ENCODE results near the gene SOWAHA. TPM values are rescaled to one million over a fixed set of nuclear protein-coding genes. Genes with fewer than 3 reads are reported as not detected.
"Not testable (repeated sequence)": the region's sequence is repeated elsewhere in the genome, so short reads cannot be mapped to it uniquely, and the experiment has no call there.

Gene SOWAHA
- polyA plus RNA-seq, 1 donor from 2014 or later, result 23.4 TPM

GRCh38 chr5:132806804-132807162 lies 6.3 kb upstream of the SOWAHA start:
- H3K4me3 ChIP-seq (ENCODE audit: low read length), result not testable (repeated sequence)
- H3K27me3 ChIP-seq (ENCODE audit: insufficient read depth, low read depth, low read length), result peaks cover 10% of the 10 kb centered on the region

GRCh38 chr5:132807163-132807838 lies 5.8 kb upstream of the SOWAHA start:
- Histone ChIP-seq H2AFZ (ENCODE audit: low read depth, low read length) (no peak overlapping the region), H3K9ac (ENCODE audit: low read length) (no peak overlapping the region), H3K79me2 (replicated peaks; ENCODE audit: insufficient read depth, low read length) (no peaks in the 10 kb centered on the region), H3K27ac (ENCODE audit: low read length) (no peak overlapping the region), H3K27me3 (ENCODE audit: insufficient read depth, low read depth, low read length) (peaks cover 15% of the 10 kb centered on the region), H4K20me1 (ENCODE audit: insufficient read depth) (no peaks in the 10 kb centered on the region), H3K9me2 (ENCODE audit: insufficient read depth, low read length) (no peaks in the 10 kb centered on the region), H3K9me3 (ENCODE audit: low read length) (no peaks in the 10 kb centered on the region), H3K4me3 (ENCODE audit: low read length) (no peak overlapping the region), H3K4me2 (ENCODE audit: low read length) (no peak overlapping the region), H3F3A (ENCODE audit: insufficient read depth, low read length, poor library complexity, severe bottlenecking) (no peaks in the 10 kb centered on the region), H3K36me3 (ENCODE audit: insufficient read depth, low read length) (no peaks in the 10 kb centered on the region)
- no peak for TF ChIP-seq EP300 (conservative IDR thresholded peaks at IDR 0.05; ENCODE audit: poor library complexity, severe bottlenecking)
- peak; percentile 10 for TF ChIP-seq CTCF (IDR thresholded peaks at IDR 0.05; ENCODE audit: poor library complexity, severe bottlenecking)
- TF ChIP-seq EZH2 (IDR thresholded peaks at IDR 0.05; ENCODE audit: borderline replicate concordance, insufficient read depth, low read length, poor library complexity, severe bottlenecking), result no peak
- no peak for TF ChIP-seq POLR2AphosphoS5 (IDR thresholded peaks at IDR 0.05)
- TF ChIP-seq RAD21 (conservative IDR thresholded peaks at IDR 0.05), result no peak

More at GRCh38 chr5:132806804-132807162, 6.3 kb upstream of the SOWAHA start:
- not testable (repeated sequence) for H3K27ac ChIP-seq (ENCODE audit: low read length); H4K20me1 ChIP-seq (ENCODE audit: insufficient read depth); H3K4me2 ChIP-seq (ENCODE audit: low read length); H3K36me3 ChIP-seq (ENCODE audit: insufficient read depth, low read length); H2AFZ ChIP-seq (ENCODE audit: low read depth, low read length); H3F3A ChIP-seq (ENCODE audit: insufficient read depth, low read length, poor library complexity, severe bottlenecking); H3K79me2 ChIP-seq (replicated peaks; ENCODE audit: insufficient read depth, low read length); H3K9me3 ChIP-seq (ENCODE audit: low read length); H3K9me2 ChIP-seq (ENCODE audit: insufficient read depth, low read length); H3K9ac ChIP-seq (ENCODE audit: low read length)

- H3K9ac ChIP-seq (ENCODE audit: low read length), result no peak overlapping the region
- no peak overlapping the region for H3K4me3 ChIP-seq (ENCODE audit: low read length)
- no peaks in the 10 kb centered on the region for H3K9me3 ChIP-seq (ENCODE audit: low read length)
- H3K36me3 ChIP-seq (ENCODE audit: insufficient read depth, low read length), result no peaks in the 10 kb centered on the region
- no peaks in the 10 kb centered on the region for H3K79me2 ChIP-seq (replicated peaks; ENCODE audit: insufficient read depth, low read length)
- H3K27ac ChIP-seq (ENCODE audit: low read length), result no peak overlapping the region
- no peaks in the 10 kb centered on the region for H4K20me1 ChIP-seq (ENCODE audit: insufficient read depth)
- H3K9me2 ChIP-seq (ENCODE audit: insufficient read depth, low read length), result no peaks in the 10 kb centered on the region
- peaks cover 24% of the 10 kb centered on the region for H3K27me3 ChIP-seq (ENCODE audit: insufficient read depth, low read depth, low read length)
- no peaks in the 10 kb centered on the region for H3F3A ChIP-seq (ENCODE audit: insufficient read depth, low read length, poor library complexity, severe bottlenecking)
- TF ChIP-seq POLR2AphosphoS5 (IDR thresholded peaks at IDR 0.05) (no peak), EP300 (conservative IDR thresholded peaks at IDR 0.05; ENCODE audit: poor library complexity, severe bottlenecking) (no peak), EZH2 (IDR thresholded peaks at IDR 0.05; ENCODE audit: borderline replicate concordance, insufficient read depth, low read length, poor library complexity, severe bottlenecking) (no peak), TAF1 (IDR thresholded peaks at IDR 0.05; ENCODE audit: low read depth) (no peak), CTCF (IDR thresholded peaks at IDR 0.05; ENCODE audit: poor library complexity, severe bottlenecking) (no peak), MXI1 (conservative IDR thresholded peaks at IDR 0.05; ENCODE audit: poor library complexity, severe bottlenecking) (no peak), REST (IDR thresholded peaks at IDR 0.05; ENCODE audit: borderline replicate concordance) (no peak), SMC3 (conservative IDR thresholded peaks at IDR 0.05; ENCODE audit: poor library complexity) (no peak)
- no peak overlapping the region for H2AFZ ChIP-seq (ENCODE audit: low read depth, low read length)
- H3K4me2 ChIP-seq (ENCODE audit: low read length), result no peak overlapping the region
Observed at GRCh38 chr5:132808448-132808847, 4.7 kb upstream of the SOWAHA start.

Measured in neural cell (in vitro differentiated cells).